GM12892 (cell line): Measurements from ENCODE around the gene HPGDS.

Experiments
- POLR2A ChIP-seq: IDR thresholded peaks from 2 replicates; pipeline ENCODE4 v1.6.1; 2011; ENCODE audit warnings: low read depth, low read length, control low read depth
- POLR2AphosphoS5 ChIP-seq: IDR thresholded peaks from 2 replicates; pipeline ENCODE4 v1.6.1; 2011; ENCODE audit warnings: low read depth, low read length, control low read depth
- TAF1 ChIP-seq: IDR thresholded peaks from 2 replicates; pipeline ENCODE4 v1.6.1; 2011; ENCODE audit warnings: low read depth, mild to moderate bottlenecking, control low read depth, low read length, borderline replicate concordance

DNA sequence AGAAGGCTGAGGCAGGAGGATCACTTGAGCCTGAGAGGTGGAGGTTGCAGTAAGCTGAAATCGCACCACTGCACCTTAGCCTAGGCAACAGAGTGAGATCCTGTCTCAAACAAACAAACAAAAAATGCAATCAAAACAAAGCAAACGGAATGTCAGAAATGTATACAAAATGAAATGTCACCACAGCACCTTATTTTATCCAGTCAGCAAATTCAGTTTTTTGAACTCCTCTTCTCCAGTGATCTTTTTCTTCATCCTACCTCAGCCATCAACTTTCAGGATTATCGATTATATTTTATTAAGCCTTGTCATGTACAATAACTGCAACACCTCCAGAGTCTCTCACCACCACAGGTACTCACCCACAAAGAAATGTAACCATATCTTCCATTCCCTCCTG is 31.1 kb upstream of the HPGDS start:
- no peak for TF ChIP-seq POLR2A
- TF ChIP-seq POLR2AphosphoS5 = no peak
- TF ChIP-seq TAF1 = no peak
